ENCODE data around the gene RPS6KB1. TPM values are rescaled to one million over a fixed set of nuclear protein-coding genes. Genes with fewer than 3 reads are reported as not detected.

Gene RPS6KB1
- total and polyA plus RNA-seq, 10 of the 15 experiments (the other 5 are each of a cell fraction or from before 2014, with no cell fraction given): 6.6 to 33.2 (median 26.0) TPM

- ChIA-PET POLR2A (interaction anchor here (0.5 to 1.2 kb wide), 8 partner anchors 14 to 349 kb away, joined by 3 to 11 read pairs (median 3); no protein-coding TSS in a partner anchor), SMC1A (ENCODE audit: uncharacterized antibody, unreplicated experiment) (interaction anchor here (0.9 to 1.3 kb wide), 2 partner anchors 50 to 72 kb away, joined by 3 read pairs; no protein-coding TSS in a partner anchor), CTCF (interaction anchor here (0.6 to 1.2 kb wide), 9 partner anchors 13 to 530 kb away, joined by 3 to 8 read pairs (median 3); no protein-coding TSS in a partner anchor), RAD21 (ENCODE audit: unreplicated experiment) (interaction anchor here (0.9 to 1.8 kb wide), 3 partner anchors 50 to 212 kb away, joined by 4 read pairs; no protein-coding TSS in a partner anchor)
- Histone ChIP-seq H3K9ac (ENCODE audit: control insufficient read depth, insufficient read depth, low read length) (peak within 1 kb of the TSS; percentile 86), H4K20me1 (ENCODE audit: control insufficient read depth, insufficient read depth) (no peaks in the 10 kb centered on the region), H3K4me3 (peak within 1 kb of the TSS; percentile 74), H3K4me1 (ENCODE audit: control insufficient read depth, insufficient read depth, low read length) (peaks cover 5% of the 10 kb centered on the region; the same call in 1 of the 2 replicates), H3K27ac (ENCODE audit: control insufficient read depth, insufficient read depth) (peak within 1 kb of the TSS; percentile 67), H3K36me3 (ENCODE audit: control insufficient read depth in 2 of 2, insufficient read depth in 2 of 2, low read length in 1 of 2) (no peaks in the 10 kb centered on the region), H3K79me2 (ENCODE audit: control insufficient read depth, insufficient read depth, low read length) (no peaks in the 10 kb centered on the region), H3K4me2 (ENCODE audit: control insufficient read depth, insufficient read depth) (peak within 1 kb of the TSS; percentile 99), H2AFZ (ENCODE audit: control insufficient read depth, low read depth, low read length) (peak within 1 kb of the TSS; percentile 100), H3K27me3 (replicated peaks in 1 of 2; ENCODE audit: control insufficient read depth in 2 of 2, insufficient read depth in 2 of 2, low read length in 1 of 2) (no peaks in the 10 kb centered on the region), H3K9me3 (replicated peaks; ENCODE audit: control insufficient read depth, insufficient read depth, low read length) (no peaks in the 10 kb centered on the region)
- 1% methylated on average over 58 of the region's 67 CpGs for WGBS (ENCODE audit: insufficient coverage, insufficient replicate concordance, low lambda C conversion rate, missing lambda C conversion rate)
- in situ Hi-C loops (cut with MboI): no loop called here
- no TSS peak for BruUV-seq (replicated peaks)
- intact Hi-C loops (cut with micrococcal nuclease; ENCODE audit: unreplicated experiment): loop anchor here (10.0 kb wide), 1 partner anchor 70 kb away; no protein-coding TSS in a partner anchor
- peak; percentile 33 for DNase-seq (ENCODE audit: low read depth, low spot score)
- no peak for FAIRE-seq
- ATAC-seq: peak; percentile 94
- TF ChIP-seq BCL11A (IDR thresholded peaks at IDR 0.05; ENCODE audit: low read depth, low read length) (0 out of 2 replicates have a peak, but pooled peaks have one; percentile 11), ZNF24 (IDR thresholded peaks at IDR 0.05) (no peak), ZZZ3 (IDR thresholded peaks at IDR 0.05; ENCODE audit: control insufficient read depth, insufficient read length, low read depth) (no peak), POLR2A (IDR thresholded peaks at IDR 0.05; ENCODE audit: low read depth, low read length) (peak; percentile 79), MTA2 (IDR thresholded peaks at IDR 0.05; ENCODE audit: low read depth) (no peak), EZH2 (IDR thresholded peaks at IDR 0.05; ENCODE audit: borderline replicate concordance, control insufficient read depth, low read depth, low read length) (no peak), KDM1A (IDR thresholded peaks at IDR 0.05; ENCODE audit: borderline replicate concordance) (no peak), ESRRA (IDR thresholded peaks at IDR 0.05; ENCODE audit: low read length) (no peak), MYC (IDR thresholded peaks at IDR 0.05; ENCODE audit: insufficient read depth, insufficient read length, insufficient replicate concordance, low read length, severe bottlenecking) (no peak), POLR2AphosphoS5 (IDR thresholded peaks at IDR 0.05; ENCODE audit: low read length) (peak; percentile 75), PAX8 (IDR thresholded peaks at IDR 0.05) (no peak), STAT1 (conservative IDR thresholded peaks at IDR 0.05) (no peak), SREBF1 (IDR thresholded peaks at IDR 0.05; ENCODE audit: low read length) (peak; percentile 86), WRNIP1 (IDR thresholded peaks at IDR 0.05; ENCODE audit: borderline replicate concordance, low read depth, low read length) (no peak), E4F1 (IDR thresholded peaks at IDR 0.05; ENCODE audit: borderline replicate concordance, partially characterized antibody) (peak; percentile 31), RBBP5 (conservative IDR thresholded peaks at IDR 0.05) (no peak), PAX5 (IDR thresholded peaks at IDR 0.05; ENCODE audit: borderline replicate concordance, low read depth, low read length) (peak; percentile 5; the same call in 1 of the 2 replicates), RB1 (IDR thresholded peaks at IDR 0.05; ENCODE audit: borderline replicate concordance) (peak; percentile 69), NKRF (conservative IDR thresholded peaks at IDR 0.05) (peak; percentile 58; the same call in 1 of the 2 replicates), RELA (IDR thresholded peaks at IDR 0.05; ENCODE audit: borderline replicate concordance, partially characterized antibody) (peak; percentile 43)
These were observed 71.8 kb downstream of the RPS6KB1 start, which contains the start of gene RNFT1 for GRCh38 chr17:59964482-59965328. Gene RNFT1 (minus strand): TSS chr17:59964740. CDS start chr17:59964663, 77 bp downstream.

All from GM12878 (cell line).